Measurements from ENCODE around the gene AHNAK.

Gene AHNAK

GRCh38 chr11:62559204-62559603 is 12.6 kb upstream of the AHNAK start:
- TF ChIP-seq POU6F1 (CRISPR knock-in tag; IDR thresholded peaks at IDR 0.05; ENCODE audit: borderline replicate concordance, low read depth) = no peak
- TF ChIP-seq GLIS3 (CRISPR knock-in tag; IDR thresholded peaks at IDR 0.05) = no peak
- TF ChIP-seq ARNTL (CRISPR knock-in tag; IDR thresholded peaks at IDR 0.05; ENCODE audit: borderline replicate concordance, low read depth) = no peak
- TF ChIP-seq ESRRG (CRISPR knock-in tag; IDR thresholded peaks at IDR 0.05) = no peak
- no peak for TF ChIP-seq TCF4 (CRISPR knock-in tag; IDR thresholded peaks at IDR 0.05; ENCODE audit: borderline replicate concordance)
- no peak for TF ChIP-seq TSHZ2 (CRISPR knock-in tag; IDR thresholded peaks at IDR 0.05)
- TF ChIP-seq CSDC2 (CRISPR knock-in tag; IDR thresholded peaks at IDR 0.05) = no peak
- no peak for TF ChIP-seq ZNF70 (CRISPR knock-in tag; IDR thresholded peaks at IDR 0.05)
- ATAC-seq = no peak

GRCh38 chr11:62558669-62559068 is 12.1 kb upstream of the AHNAK start:
- no peak for ATAC-seq
- TF ChIP-seq SNAI2 (CRISPR knock-in tag; IDR thresholded peaks at IDR 0.05) (no peak), RARB (CRISPR knock-in tag; IDR thresholded peaks at IDR 0.05) (no peak), ARNTL (CRISPR knock-in tag; IDR thresholded peaks at IDR 0.05; ENCODE audit: borderline replicate concordance, low read depth) (no peak), PPARA (CRISPR knock-in tag; IDR thresholded peaks at IDR 0.05; ENCODE audit: borderline replicate concordance) (no peak), BACH2 (CRISPR knock-in tag; IDR thresholded peaks at IDR 0.05; ENCODE audit: borderline replicate concordance) (no peak), CSDC2 (CRISPR knock-in tag; IDR thresholded peaks at IDR 0.05) (no peak), ZC3H10 (CRISPR knock-in tag; IDR thresholded peaks at IDR 0.05) (no peak), TSHZ2 (CRISPR knock-in tag; IDR thresholded peaks at IDR 0.05) (no peak), ZNF8 (CRISPR knock-in tag; IDR thresholded peaks at IDR 0.05) (no peak), ZFP30 (CRISPR knock-in tag; IDR thresholded peaks at IDR 0.05) (no peak), PATZ1 (CRISPR knock-in tag; IDR thresholded peaks at IDR 0.05; ENCODE audit: borderline replicate concordance) (no peak)

GRCh38 chr11:62556875-62557631 is 10.4 kb upstream of the AHNAK start:
- ATAC-seq = no peak
- no peak for TF ChIP-seq ZNF8 (CRISPR knock-in tag; IDR thresholded peaks at IDR 0.05)
- no peak for TF ChIP-seq CSRNP3 (CRISPR knock-in tag; IDR thresholded peaks at IDR 0.05)
- no peak for TF ChIP-seq ARNTL (CRISPR knock-in tag; IDR thresholded peaks at IDR 0.05; ENCODE audit: borderline replicate concordance, low read depth)
- TF ChIP-seq ZNF70 (CRISPR knock-in tag; IDR thresholded peaks at IDR 0.05) = no peak

Measured in SK-N-SH treated with all-trans-retinoic acid at 6 μM for 48 hours (cell line).